ENCODE data around the gene HSPA4.
"Not testable (repeated sequence)": the region's sequence is repeated elsewhere in the genome, so short reads cannot be mapped to it uniquely, and the experiment has no call there.

Gene HSPA4

GRCh38 chr5:133034064-133034463 is 17.7 kb upstream of the HSPA4 start:
- Mint-ChIP-seq H3K27ac (no peak overlapping the region), H3K9me3 (no peaks in the 10 kb centered on the region), H3K27me3 (ENCODE audit: low read depth) (peaks cover 3% of the 10 kb centered on the region), H3K4me1 (no peaks in the 10 kb centered on the region), H3K4me3 (no peak overlapping the region), H3K36me3 (ENCODE audit: low read depth) (no peaks in the 10 kb centered on the region)
- TF ChIP-seq CTCF (IDR thresholded peaks at IDR 0.05; ENCODE audit: unreplicated experiment in 3 of 3) = no peak

GRCh38 chr5:133035224-133035623 is 16.6 kb upstream of the HSPA4 start:
- Mint-ChIP-seq H3K27ac (no peak overlapping the region), H3K4me3 (no peak overlapping the region), H3K27me3 (ENCODE audit: low read depth) (peaks cover 3% of the 10 kb centered on the region), H3K4me1 (no peaks in the 10 kb centered on the region), H3K36me3 (ENCODE audit: low read depth) (no peaks in the 10 kb centered on the region), H3K9me3 (no peaks in the 10 kb centered on the region)
- no peak for TF ChIP-seq CTCF (IDR thresholded peaks at IDR 0.05; ENCODE audit: unreplicated experiment in 3 of 3)

GRCh38 chr5:133036677-133037076 is 15.1 kb upstream of the HSPA4 start:
- H3K27me3 Mint-ChIP-seq (ENCODE audit: low read depth); H3K4me1 Mint-ChIP-seq; H3K4me3 Mint-ChIP-seq; H3K36me3 Mint-ChIP-seq (ENCODE audit: low read depth); H3K27ac Mint-ChIP-seq; H3K9me3 Mint-ChIP-seq: not testable (repeated sequence)

- TF ChIP-seq CTCF (IDR thresholded peaks at IDR 0.05; ENCODE audit: unreplicated experiment in 3 of 3) = no peak
- Mint-ChIP-seq H3K4me3 (no peak overlapping the region), H3K36me3 (ENCODE audit: low read depth) (no peaks in the 10 kb centered on the region), H3K4me1 (no peaks in the 10 kb centered on the region), H3K9me3 (no peaks in the 10 kb centered on the region), H3K27me3 (ENCODE audit: low read depth) (peaks cover 3% of the 10 kb centered on the region), H3K27ac (no peak overlapping the region)
Observed at GRCh38 chr5:133041157-133041784, 10.5 kb upstream of the HSPA4 start.

- H3K27me3 Mint-ChIP-seq (ENCODE audit: low read depth) = peaks cover 3% of the 10 kb centered on the region
- TF ChIP-seq CTCF (IDR thresholded peaks at IDR 0.05; ENCODE audit: unreplicated experiment in 3 of 3) = no peak
- no peak overlapping the region for H3K27ac Mint-ChIP-seq
- H3K4me1 Mint-ChIP-seq = no peaks in the 10 kb centered on the region
- no peaks in the 10 kb centered on the region for H3K9me3 Mint-ChIP-seq
- no peaks in the 10 kb centered on the region for H3K36me3 Mint-ChIP-seq (ENCODE audit: low read depth)
- no peak overlapping the region for H3K4me3 Mint-ChIP-seq
Observed at GRCh38 chr5:133041910-133042309, 9.9 kb upstream of the HSPA4 start.

GRCh38 chr5:133046560-133046959 is 5.3 kb upstream of the HSPA4 start:
- not testable (repeated sequence) for H3K4me3 Mint-ChIP-seq; H3K27me3 Mint-ChIP-seq (ENCODE audit: low read depth); H3K36me3 Mint-ChIP-seq (ENCODE audit: low read depth); H3K9me3 Mint-ChIP-seq; H3K27ac Mint-ChIP-seq
- peaks cover 37% of the 10 kb centered on the region for H3K4me1 Mint-ChIP-seq

- Mint-ChIP-seq H3K4me1 (peaks cover 38% of the 10 kb centered on the region), H3K4me3 (no peak overlapping the region)
- no peak for TF ChIP-seq CTCF (IDR thresholded peaks at IDR 0.05; ENCODE audit: unreplicated experiment in 3 of 3)
Observed at GRCh38 chr5:133047404-133047803, 4.4 kb upstream of the HSPA4 start.

More at GRCh38 chr5:133047404-133047803, 4.4 kb upstream of the HSPA4 start:
- H3K36me3 Mint-ChIP-seq (ENCODE audit: low read depth) = no peaks in the 10 kb centered on the region
- no peaks in the 10 kb centered on the region for H3K27me3 Mint-ChIP-seq (ENCODE audit: low read depth)
- H3K9me3 Mint-ChIP-seq = no peaks in the 10 kb centered on the region
- no peak overlapping the region for H3K27ac Mint-ChIP-seq

All from nephron (organoid).